Activated T-cell treated with anti-CD3 and anti-CD28 coated beads for 24 hours (primary cell): ENCODE results near the gene THEM4.
A peak's percentile ranks its signal among the peaks of the same experiment; 100 is the strongest.
"Not testable (repeated sequence)": the region's sequence is repeated elsewhere in the genome, so short reads cannot be mapped to it uniquely, and the experiment has no call there.

ENCODE experiments used
- DNase-seq: peaks from one replicate; pipeline ENCODE4 v3.0.0-alpha.2; 2020; ENCODE audit warnings: low read depth

The THEM4 gene

DNA sequence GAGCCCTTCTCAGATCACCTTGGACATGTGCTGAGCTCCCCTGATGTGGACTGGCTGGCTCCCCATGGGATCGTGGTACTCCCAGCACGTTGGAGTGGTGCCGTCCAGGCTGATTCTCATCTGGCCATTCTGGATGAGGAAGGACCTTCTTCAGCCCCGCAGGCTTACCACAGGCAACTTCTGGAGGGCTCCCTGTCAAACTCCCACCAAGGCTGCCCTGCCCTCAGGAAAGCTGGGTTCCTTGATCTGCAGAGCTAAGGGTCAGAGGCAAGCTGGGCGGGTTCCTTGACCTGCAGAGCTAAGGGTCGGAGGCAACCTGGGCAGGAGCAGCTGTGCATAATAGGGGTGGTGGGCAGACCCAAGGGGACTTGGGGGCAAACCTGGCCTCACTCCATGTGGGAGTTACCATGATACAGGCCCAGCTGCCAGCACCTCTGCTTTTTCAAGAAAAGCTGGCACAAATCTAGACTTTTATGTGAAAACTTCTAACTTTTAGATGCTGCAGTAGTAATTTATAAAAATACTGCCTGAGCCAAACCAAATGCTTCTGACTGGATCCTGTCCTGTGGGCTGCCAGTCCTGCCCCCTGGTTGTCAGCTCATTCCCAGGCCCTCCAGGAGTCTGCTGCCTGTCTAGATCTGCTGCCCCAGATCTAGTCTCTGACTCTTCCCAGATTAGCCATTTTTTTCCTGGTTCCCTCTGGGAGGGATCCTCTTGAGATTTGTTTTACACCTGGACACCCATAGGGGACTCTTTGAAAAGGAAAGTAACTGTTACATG, 50.2 kb downstream of the THEM4 start:
- no peak for DNase-seq

DNA sequence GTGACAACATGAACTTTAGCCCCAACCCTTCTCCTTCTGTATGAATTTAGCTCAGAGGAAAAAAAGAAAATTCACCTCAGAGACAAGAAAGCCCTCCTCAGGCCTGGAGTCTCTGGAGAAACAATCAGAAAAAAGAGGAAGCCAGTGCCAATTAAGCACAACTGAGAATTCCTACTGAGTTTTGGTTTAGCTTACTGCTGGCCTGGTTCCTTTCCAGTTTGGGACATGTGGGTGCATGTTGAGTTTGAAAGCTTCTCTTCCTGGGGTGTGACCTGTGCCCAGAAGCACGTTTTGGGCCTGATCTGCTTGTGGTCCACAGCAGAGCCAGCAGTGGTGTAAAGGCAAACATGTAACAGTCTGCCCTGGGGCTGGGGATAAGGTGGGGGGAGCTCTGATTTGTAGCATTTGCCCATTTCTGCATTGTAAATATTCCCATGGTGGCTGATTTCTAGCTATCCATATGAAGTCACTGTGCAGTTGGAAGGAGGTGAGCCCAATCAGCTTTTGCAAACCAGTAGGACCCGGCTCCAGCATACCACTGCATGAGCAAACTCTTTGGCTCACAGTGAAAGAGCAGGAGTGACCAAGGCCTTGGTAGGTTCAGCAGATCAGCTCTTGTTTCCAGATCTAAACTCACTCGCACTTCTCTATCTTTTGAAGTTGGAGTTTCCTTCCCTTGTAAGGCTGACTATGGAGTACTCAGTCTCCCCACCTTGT, 51.1 kb downstream of the THEM4 start:
- DNase-seq: no peak

- DNase-seq: no peak
Observed at GRCh38 chr1:151855933-151856332, 53.4 kb downstream of the THEM4 start.

DNA sequence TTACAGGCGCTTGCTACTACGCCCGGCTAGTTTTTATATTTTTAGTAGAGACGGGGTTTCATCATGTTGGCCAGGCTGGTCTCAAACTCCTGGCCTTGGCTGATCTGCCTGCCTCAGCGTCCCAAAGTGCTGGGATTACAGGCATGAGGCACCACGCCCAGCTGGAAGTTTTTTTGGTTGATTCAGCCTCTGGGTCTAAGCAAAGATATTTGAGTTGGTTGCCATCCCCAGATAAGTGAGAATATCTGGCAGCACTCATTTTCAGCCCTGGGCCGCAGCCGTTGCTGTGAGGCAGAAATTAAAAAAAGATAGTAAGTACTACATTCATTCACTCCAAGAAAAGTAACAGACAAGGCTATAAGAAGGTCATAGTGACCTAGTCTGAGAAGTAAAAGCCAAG, 53.8 kb downstream of the THEM4 start:
- DNase-seq: not testable (repeated sequence)

GRCh38 chr1:151854658-151855057, 54.7 kb downstream of the THEM4 start:
- DNase-seq: no peak

- DNase-seq: no peak
Observed at GRCh38 chr1:151853411-151853943, 55.8 kb downstream of the THEM4 start, which contains the start of gene THEM5. TSS of gene THEM5 (minus strand) at chr1:151853712. CDS start at chr1:151853565, 147 bp downstream.

- no peak for DNase-seq
Observed at GRCh38 chr1:151852733-151853132, 56.6 kb downstream of the THEM4 start.

DNA sequence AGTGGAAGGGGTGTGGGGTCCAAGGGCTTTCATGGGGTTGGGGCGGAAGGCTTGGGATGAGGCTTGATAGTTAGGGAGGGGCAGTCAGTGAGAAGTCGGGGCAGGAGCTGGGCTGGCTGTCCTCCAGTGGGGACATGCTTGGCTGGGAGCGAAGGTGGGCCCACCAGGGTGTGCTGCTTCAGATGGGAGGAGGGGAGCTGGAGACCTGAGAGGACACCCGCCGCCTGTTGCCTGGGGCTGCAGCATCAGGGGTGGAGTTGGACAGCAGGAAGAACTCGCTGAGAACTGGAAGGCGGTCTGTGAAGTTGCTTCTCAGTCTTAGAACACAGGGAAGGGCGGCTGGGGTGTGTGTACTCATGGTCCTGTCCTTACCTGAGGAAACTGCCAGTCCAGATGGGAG, 57.4 kb downstream of the THEM4 start:
- no peak for DNase-seq

DNA sequence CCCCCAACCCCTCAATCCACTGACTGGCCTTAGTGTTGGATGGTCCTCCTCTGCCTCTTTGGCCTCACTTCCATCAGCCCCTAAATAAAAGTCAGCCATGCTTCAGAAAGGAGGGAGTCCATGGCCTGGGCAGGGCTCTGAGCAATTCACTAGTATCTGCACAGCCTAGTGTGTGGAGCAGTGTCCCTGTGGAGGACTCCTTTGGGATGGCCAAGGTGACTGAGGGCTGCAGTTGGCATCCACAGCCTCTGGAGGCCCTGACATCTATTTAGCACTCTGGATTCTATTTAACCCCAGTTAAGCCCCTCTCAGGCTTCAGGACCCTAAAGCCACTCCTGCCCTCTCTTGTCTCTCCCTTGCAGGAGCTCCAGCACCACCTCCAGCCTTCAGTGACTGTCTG, 59.4 kb downstream of the THEM4 start:
- no peak for DNase-seq

DNA sequence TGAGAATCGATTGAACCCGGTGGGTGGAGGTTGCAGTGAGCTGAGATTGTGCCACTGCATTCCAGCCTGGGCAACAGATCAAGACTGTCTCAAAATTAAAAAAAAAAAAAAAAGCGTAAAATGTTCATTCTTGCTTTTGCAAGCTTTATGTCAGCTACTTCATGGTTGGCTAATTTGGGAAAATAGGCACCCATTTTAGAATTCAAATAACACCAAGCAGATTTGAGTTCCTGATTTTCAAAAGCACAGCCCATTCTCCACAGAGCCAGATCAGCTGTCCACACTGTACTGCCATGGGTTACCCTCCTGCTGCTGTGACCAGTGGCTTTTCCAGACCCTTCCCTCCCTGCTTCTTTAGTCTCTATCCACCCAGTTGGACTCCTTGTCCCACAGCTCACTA, 60.2 kb downstream of the THEM4 start:
- DNase-seq: no peak

DNA sequence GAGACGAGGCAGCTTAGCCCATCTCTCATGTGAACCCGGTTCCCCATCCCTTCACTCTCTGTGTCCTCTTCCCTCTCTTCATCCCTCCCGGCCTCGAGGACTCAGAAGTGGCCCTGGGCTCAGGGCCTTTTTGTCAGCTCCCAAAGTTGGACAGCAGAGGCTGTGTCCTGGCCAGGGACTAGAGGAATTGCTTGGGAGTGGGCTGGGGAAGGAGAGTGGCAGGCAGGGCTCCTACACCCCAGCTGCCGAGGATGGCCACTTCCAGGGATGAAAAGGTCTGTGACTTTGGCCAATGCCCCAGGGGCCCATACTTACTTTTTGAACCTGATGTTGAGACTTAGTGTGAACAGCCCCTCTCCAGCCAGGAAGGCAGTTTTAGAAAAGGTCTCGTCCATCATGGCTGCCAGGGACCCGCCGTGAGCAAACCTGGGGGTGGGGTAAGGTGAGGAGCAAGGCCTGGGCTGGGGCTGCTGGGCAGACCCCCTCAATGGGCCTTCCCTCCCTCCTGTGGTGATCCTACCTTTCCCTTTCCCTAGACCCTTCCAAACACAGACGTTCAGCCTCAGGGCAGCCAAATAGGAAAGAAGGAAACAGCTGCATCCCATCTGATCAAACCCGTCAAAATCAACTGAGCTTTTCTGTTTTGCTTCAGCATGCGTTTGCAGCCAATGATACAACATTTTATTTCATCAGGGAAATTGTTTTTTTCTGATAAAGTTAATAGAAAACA, 61.3 kb downstream of the THEM4 start:
- no peak for DNase-seq

DNA sequence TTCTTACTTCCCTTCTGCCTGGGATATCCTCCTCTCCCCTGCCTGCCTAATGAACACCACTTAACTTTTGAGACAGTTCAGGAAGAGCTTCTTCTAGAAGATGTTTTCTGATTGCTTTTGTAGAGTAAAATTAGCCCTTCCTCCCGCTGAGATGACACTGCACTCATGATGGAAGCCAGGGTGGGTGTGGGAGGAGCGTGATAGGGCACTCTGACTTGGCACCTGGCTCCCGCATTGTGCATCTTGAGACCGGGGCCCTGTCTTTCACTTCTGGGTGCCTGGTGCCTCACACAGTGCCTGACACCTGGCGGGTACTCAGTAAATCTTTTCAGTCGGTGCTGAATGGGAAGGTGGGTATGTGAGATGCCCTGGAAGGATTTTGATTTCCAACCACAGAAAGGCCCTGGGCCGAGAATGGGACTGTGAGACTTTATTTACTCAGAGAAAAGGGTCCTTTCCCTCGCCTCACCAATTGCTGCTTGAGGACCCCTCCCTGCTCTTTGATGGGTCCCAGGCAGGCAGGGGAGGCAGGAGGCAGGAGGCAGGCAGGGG, 62.5 kb downstream of the THEM4 start:
- DNase-seq: no peak

DNA sequence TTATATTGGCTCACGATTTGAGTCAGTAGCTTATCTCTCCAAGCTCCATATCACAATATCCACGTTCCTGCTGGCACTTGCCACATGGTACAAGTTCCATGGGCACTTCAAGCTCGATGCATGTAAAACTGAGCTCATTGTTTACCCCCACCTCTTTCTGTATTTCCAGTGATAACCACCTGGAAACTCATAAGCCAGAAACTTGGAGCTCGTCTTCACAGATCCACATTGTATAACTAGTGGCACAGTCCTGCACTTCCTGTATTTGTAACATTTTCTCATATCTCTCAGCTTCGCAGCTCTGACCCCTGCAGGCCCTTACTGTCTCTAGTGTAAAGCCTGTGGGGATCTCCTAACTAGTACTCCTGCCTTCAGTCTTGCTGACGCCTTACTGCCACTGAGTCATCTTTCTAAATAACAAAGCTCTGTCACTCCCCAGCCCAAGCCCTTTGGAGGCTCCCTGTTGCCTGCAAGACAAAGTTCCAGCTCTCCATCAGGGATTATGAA, 63.2 kb downstream of the THEM4 start:
- DNase-seq: no peak

- no peak for DNase-seq
Observed at GRCh38 chr1:151843398-151843797, 65.9 kb downstream of the THEM4 start.

- no peak for DNase-seq
Observed at GRCh38 chr1:151841141-151841540, 68.2 kb downstream of the THEM4 start.

DNA sequence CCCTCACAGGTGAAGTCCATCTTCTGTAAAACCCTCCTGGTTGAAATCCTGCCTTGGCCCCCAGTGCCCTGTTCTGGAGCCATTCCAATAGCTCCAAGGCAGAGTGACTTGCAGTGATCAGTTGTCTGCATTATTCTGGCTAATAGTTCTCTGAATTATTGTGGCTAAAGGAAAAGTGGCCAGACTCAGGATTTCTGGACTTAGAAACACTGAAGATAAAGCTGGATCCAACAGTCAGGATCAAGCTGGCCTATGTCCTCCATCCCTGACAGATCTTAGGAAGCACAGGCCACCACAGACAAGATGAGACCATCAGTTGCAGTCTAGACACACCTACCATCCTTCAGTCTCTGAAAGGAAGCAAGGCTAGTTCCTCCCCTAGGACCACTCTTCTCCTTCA, 68.9 kb downstream of the THEM4 start:
- no peak for DNase-seq

DNA sequence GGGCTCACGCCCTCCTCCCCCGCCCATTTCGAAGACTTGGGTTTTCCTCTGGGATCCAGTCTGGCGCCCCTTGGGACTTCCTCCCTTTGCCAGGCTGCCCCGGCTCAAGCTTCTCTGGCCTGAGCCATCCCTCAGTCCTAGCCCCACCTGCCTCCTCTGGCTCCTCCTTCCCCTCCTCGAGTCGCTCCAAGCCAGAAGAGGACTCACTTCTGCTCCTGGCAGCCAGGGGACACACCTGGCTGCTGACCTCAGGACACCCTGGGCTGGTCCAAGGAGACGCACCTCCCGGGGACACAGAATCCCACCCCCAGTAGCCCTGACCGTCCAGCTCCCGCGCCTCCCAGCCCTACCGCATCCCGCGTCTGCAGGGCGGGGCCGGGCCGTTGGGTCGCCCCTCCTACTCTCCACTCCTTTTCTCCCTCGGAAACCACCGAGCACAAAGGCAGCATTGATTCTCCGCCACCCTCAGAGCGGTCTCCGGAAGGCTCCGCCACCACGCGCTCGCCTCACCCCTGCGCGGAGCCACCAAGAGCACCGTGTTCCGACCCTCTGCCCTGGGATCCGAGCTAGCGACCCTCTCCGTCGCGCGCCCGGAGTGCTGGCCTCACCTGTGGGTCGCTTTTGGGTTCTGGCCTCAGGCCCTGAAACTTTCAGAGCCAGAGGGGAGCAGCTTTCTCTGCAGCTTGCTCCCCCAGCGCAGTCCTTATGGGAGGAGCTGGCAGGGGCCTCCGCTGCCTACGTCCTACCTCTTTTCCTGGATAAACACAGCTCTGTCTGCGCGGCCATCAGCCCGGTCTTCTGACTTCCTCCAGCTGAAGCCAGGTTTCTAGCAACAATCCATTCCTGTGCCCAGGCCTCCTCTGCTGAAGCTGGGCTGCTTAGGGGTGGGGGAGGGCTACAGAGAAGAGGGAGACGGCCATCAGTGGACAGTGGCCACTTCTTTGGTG, 69.6 kb downstream of the THEM4 start, which contains the start of gene C2CD4D:
TSS of gene C2CD4D (minus strand) at position 364 of the 947 bp plus-strand sequence. CDS start 831 bp downstream, outside the sequence.
- peak; percentile 59 for DNase-seq

GRCh38 chr1:151839082-151839412, 70.3 kb downstream of the THEM4 start:
- no peak for DNase-seq

GRCh38 chr1:151838222-151839081, 70.9 kb downstream of the THEM4 start:
- no peak for DNase-seq

DNA sequence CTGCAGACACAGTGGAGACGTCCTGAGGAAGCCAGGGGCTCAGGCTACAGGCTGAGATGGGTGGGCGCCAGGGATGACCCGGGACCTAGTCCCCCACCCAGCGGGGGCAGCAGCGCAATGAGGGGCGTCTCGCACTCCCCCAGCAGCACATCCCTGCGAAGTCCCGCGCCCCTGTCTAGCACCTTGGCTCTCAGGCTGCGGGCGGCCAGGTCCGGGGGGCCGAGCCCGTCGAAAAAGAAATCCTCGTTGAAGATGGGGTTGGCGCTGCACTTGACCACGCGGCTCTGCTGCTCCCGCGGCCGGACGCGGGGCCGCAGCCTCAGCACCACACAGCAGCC, 71.5 kb downstream of the THEM4 start:
- DNase-seq: no peak
